Stimulated activated CD8-positive, alpha-beta memory T cell treated with anti-CD3 and anti-CD28 coated beads, Interleukin-7, amount 100 ng/mL, for 4 hours (primary cell): ENCODE measurements around the gene NLK.
"Not testable (repeated sequence)": the region's sequence is repeated elsewhere in the genome, so short reads cannot be mapped to it uniquely, and the experiment has no call there.

Source experiments
- DNase-seq, 2 donors: peaks; one replicate each; pipeline ENCODE4 v3.0.0-alpha.2; 2020; ENCODE audit warnings: low read depth in 2 of 2

The NLK gene

GRCh38 chr17:28194382-28194781, 151.9 kb downstream of the NLK start:
- no peak for DNase-seq

- no peak for DNase-seq
Observed at GRCh38 chr17:28196636-28197035, 154.2 kb downstream of the NLK start.

GRCh38 chr17:28199115-28199514, 156.6 kb downstream of the NLK start:
- DNase-seq: no peak

DNA sequence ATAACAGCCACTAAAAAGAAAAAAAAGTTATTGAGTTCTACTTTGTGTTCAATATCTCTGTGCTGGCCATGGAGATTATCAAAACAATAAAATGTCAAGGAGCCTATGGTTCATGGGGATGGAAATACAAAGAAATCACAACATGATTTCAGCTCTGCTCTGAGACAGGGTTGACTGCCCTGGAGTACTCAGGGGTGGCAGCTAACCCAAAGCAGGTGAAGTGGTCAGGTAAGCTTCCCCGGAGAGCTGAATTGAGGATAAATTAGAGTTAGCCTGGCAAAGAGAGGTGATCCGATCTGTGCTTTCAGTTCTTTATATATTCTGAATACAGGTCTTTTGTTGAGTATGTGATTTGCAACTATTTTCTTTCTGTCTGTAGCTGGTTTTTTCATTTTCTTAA, 157.3 kb downstream of the NLK start:
- DNase-seq: no peak

GRCh38 chr17:28201315-28201714, 158.8 kb downstream of the NLK start:
- no peak for DNase-seq

GRCh38 chr17:28204244-28204643, 161.8 kb downstream of the NLK start:
- no peak for DNase-seq

GRCh38 chr17:28204751-28205150, 162.3 kb downstream of the NLK start:
- DNase-seq: no peak

GRCh38 chr17:28206292-28206691, 163.8 kb downstream of the NLK start:
- no peak for DNase-seq

GRCh38 chr17:28211811-28212210, 169.3 kb downstream of the NLK start:
- DNase-seq: no peak

GRCh38 chr17:28213578-28213977, 171.1 kb downstream of the NLK start:
- not testable (repeated sequence) for DNase-seq

DNA sequence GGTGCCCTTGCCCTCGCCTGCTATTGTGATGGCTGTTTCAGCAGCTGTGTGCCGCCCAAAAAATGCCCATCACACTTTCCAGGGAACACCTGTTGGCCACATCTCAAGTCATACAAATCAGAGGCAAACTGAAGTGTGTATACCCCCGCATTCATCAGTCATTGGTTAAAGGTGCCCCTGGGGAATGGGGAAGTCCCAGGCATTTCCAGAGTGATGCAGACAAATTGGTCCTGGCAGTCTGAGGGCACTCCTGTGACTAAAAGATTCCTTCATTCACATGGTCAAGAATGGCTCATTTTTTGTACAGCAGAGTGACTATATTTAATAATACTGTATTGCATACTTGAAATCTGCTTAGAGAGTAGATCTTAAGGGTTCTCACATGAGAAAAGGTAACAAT, 173.6 kb downstream of the NLK start:
- no peak for DNase-seq

- DNase-seq: no peak
Observed at GRCh38 chr17:28216528-28216927, 174.1 kb downstream of the NLK start.

DNA sequence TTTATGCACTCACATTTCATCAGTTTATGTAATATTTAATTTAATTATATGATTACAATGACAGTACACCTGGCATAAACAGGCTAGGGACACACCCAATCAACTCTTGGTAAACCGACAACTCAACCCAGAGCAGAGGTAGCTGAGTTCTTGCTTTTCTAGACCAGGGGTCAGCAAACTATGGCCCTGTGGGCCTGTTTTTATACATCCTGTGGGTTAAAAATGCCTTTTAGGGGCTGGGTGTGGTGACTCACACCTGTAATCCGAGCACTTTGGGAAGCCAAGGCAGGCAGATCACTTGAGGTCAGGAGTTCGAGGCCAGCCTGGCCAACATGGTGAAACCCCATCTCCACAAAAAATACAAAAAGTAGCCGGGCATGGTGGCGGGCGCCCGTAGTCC, 177.3 kb downstream of the NLK start:
- DNase-seq: no peak

GRCh38 chr17:28221751-28222414, 179.4 kb downstream of the NLK start:
- no peak for DNase-seq

DNA sequence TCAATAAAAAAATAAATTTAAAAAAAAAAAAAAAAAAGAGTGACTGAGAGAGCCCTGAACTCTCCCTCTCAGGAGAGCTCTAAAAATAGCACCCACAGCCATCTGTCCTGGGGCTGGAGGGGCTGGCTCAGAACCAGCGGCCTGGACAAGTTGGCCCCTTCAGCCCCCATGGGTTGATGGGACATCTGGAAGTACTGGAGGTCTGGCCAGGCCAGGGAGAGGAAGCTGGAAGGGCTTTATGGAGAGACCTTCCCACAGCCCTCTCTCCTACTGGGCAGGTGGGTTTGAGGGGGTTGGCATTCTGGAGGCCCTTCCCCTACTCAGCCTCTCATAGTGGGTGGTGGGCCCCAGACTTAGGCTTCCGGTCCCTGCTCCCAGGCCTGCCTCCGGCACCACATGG, 182.8 kb downstream of the NLK start:
- no peak for DNase-seq

- no peak for DNase-seq
Observed at GRCh38 chr17:28225867-28226266, 183.4 kb downstream of the NLK start.

GRCh38 chr17:28226563-28227315, 184.3 kb downstream of the NLK start:
- DNase-seq: no peak

- DNase-seq: peak in 1 of 2 donors; percentile 1
Observed at GRCh38 chr17:28227316-28228108, 185.0 kb downstream of the NLK start.

- no peak for DNase-seq
Observed at GRCh38 chr17:28228109-28228840, 185.8 kb downstream of the NLK start.

DNA sequence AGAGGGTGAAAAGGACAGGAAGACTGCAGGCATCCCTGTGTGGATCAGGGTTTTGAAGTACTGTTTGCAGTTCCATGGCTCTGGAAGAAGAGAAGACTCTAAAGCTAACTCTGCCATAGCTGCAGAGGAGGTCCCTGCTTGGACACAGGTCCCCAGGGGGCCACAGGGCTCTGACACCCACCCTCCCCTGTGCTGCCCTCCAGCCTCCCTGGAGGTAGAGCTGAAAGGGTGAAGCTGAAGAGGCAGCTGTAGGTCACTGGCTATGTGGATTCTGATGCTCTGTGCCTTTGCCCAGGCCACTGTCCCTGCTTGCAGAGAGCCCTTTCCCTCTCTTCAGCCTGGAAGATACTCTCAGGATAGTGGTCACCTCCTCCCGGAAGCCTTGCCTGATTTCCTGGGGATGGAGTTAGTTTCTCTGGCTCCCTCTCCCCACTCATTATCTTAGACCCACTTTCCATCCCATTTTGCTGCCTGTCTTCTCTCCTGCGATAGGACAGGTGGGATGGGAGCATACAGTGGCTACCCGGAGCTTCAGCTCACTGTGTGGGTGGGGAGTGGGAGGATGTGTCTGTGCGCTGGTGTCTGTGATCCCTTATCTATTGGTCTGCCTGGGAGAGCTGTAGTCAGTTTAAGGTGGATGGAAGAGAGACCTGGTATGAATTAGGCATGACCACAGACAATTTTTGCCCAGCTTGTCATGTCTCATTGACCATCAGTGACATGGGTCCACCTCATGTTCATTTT, 186.7 kb downstream of the NLK start:
- no peak for DNase-seq

DNA sequence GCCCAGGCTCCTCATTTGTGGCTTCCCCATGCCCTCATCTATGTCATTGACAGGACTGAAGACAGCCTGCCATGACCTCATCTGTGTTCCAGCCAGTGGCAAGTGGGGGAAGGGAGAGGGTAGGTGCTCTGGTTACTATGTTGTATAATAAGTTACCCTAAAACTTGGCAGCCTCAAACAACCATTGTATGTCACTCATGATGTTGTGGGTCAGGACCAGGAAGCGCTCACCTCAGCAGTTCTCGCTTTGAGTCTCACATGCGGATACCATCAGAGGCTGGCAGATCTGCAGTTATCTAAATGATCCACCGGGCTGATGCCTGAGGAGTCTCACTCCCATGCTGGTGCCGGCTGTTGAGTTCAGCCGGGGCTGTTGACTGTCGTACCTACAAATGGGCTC, 187.5 kb downstream of the NLK start:
- DNase-seq: no peak
